Gastrocnemius medialis (tissue), 4 donors: ENCODE measurements around the gene CCDC187. TPM values are rescaled to one million over a fixed set of nuclear protein-coding genes. Genes with fewer than 3 reads are reported as not detected.

Experiments
- ATAC-seq, 2 donors: fragments of 150-250 bp; one replicate each; pipeline ENCODE4 v1.9.1; 2016
- DNase-seq, 2 donors: peaks; one replicate each; pipeline ENCODE4 v3.0.0-alpha.2; 2019
- H3K27ac ChIP-seq, 4 donors: fragments of 200-600 bp; sonication (generic); 1 replicate in 1 of 4; 2 replicates in 3 of 4; pipeline ENCODE4 v1.5.1; 2016 to 2018; ENCODE audit warnings: mild to moderate bottlenecking in 2 of 4, moderate library complexity in 1 of 4
- H3K27me3 ChIP-seq, 3 donors: fragments of 200-600 bp; sonication (generic) in 2 of 3; 1 replicate in 1 of 3; 2 replicates in 2 of 3; pipeline versions ENCODE4 v1.5.1 to v1.6.0; 2016 to 2019; ENCODE audit warnings: mild to moderate bottlenecking in 1 of 3, moderate library complexity in 1 of 3
- H3K36me3 ChIP-seq, 2 donors: fragments of 200-600 bp; sonication (generic) in 1 of 2; one replicate each; pipeline ENCODE4 v1.5.1; 2017 to 2018
- H3K4me1 ChIP-seq, 2 donors: fragments of 200-600 bp; sonication (generic) in 1 of 2; one replicate each; pipeline ENCODE4 v1.5.1; 2016 to 2017; ENCODE audit warnings: mild to moderate bottlenecking in 2 of 2
- H3K4me3 ChIP-seq, 4 donors: fragments of 200-600 bp; sonication (generic) in 3 of 4; 1 replicate in 1 of 4; 2 replicates in 3 of 4; pipeline ENCODE4 v1.5.1; 2016 to 2019; ENCODE audit warnings: mild to moderate bottlenecking in 2 of 4
- H3K9me3 ChIP-seq, 3 donors: fragments of 200-600 bp; sonication (generic) in 2 of 3; 1 replicate in 1 of 3; 2 replicates in 2 of 3; pipeline ENCODE4 v1.5.1; 2016 to 2019
- POLR2A ChIP-seq, 2 donors: fragments of 450-650 bp; IDR thresholded peaks; one replicate each; pipeline ENCODE4 v1.6.1; 2017; ENCODE audit warnings: antibody characterized with exemption in 2 of 2, mild to moderate bottlenecking in 2 of 2, moderate library complexity in 2 of 2
- in situ Hi-C, 4 donors: fragments of 200-750 bp; cut with MboI; loops; one replicate each; pipeline versions ENCODE4 v1.15.0 to v1.8.0; 2017; ENCODE audit warnings: low sequenced_read_pairs in 4 of 4
- intact Hi-C: fragments of 100-400 bp; cut with DNase I; formaldehyde crosslinking; loops from one replicate; pipeline ENCODE4 v1.15.1; 2023; ENCODE audit warnings: low total_unique reads
- total RNA-seq, 4 donors: library from RNA; depleted of rRNA; stranded (reverse); fragments of >200 nt; gene quantifications; one replicate each; pipeline versions ENCODE4 v1.1.0 to v1.2.3, GENCODE V29; 2016
- TF ChIP-seq, protein P1 (sequence below), 5 experiments: fragments of 450-650 bp in 3 of 5; fragments of 200-600 bp in 2 of 5; sonication (generic) in 2 of 5; IDR thresholded peaks in 4 of 5; conservative IDR thresholded peaks in 1 of 5; 1 replicate in 4 of 5; 2 replicates in 1 of 5; pipeline ENCODE4 v1.5.1; 2016 to 2019; ENCODE audit warnings: antibody characterized with exemption in 5 of 5, mild to moderate bottlenecking in 3 of 5, moderate library complexity in 3 of 5

The CCDC187 gene
- total RNA-seq, 4 donors from 2014 or later, result not detected

DNA sequence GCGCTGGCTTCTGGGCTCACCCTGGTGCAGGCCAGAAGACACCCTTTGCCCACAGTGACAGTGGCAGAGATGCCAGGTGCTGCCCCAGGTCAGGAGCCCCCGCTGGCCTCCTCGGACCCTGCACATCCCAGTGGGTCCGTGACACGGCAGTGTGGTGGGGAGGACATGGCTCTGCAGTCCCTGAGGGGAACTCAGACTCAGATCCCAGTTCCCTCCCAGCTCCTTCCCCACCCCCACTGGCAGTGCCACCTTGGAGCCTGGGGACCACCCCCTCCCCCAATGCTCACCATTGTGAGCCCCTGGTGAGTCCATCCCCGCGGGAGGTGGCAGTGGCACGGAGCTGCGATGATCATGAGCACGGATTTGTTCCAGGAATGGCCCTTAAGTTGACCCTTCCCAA, 562 bp upstream of the CCDC187 start:
- Histone ChIP-seq H3K4me1 (no peaks in the 10 kb centered on the region), H3K27ac (no peak overlapping the region), H3K27me3 (peaks cover 23 to 27% (median 24%) of the 10 kb centered on the region in 3 donors), H3K9me3 (no peaks in the 10 kb centered on the region), H3K4me3 (no peak overlapping the region), H3K36me3 (no peaks in the 10 kb centered on the region)
- intact Hi-C loops, result no loop called here
- TF ChIP-seq, protein P1, sequence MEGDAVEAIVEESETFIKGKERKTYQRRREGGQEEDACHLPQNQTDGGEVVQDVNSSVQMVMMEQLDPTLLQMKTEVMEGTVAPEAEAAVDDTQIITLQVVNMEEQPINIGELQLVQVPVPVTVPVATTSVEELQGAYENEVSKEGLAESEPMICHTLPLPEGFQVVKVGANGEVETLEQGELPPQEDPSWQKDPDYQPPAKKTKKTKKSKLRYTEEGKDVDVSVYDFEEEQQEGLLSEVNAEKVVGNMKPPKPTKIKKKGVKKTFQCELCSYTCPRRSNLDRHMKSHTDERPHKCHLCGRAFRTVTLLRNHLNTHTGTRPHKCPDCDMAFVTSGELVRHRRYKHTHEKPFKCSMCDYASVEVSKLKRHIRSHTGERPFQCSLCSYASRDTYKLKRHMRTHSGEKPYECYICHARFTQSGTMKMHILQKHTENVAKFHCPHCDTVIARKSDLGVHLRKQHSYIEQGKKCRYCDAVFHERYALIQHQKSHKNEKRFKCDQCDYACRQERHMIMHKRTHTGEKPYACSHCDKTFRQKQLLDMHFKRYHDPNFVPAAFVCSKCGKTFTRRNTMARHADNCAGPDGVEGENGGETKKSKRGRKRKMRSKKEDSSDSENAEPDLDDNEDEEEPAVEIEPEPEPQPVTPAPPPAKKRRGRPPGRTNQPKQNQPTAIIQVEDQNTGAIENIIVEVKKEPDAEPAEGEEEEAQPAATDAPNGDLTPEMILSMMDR (IDR thresholded peaks at IDR 0.05 in 4 of 5, conservative IDR thresholded peaks at IDR 0.05 in 1 of 5), result no peak
- TF ChIP-seq POLR2A (IDR thresholded peaks at IDR 0.05), result no peak
- DNase-seq, result no peak
- ATAC-seq, result no peak
- in situ Hi-C loops, result no loop called here

DNA sequence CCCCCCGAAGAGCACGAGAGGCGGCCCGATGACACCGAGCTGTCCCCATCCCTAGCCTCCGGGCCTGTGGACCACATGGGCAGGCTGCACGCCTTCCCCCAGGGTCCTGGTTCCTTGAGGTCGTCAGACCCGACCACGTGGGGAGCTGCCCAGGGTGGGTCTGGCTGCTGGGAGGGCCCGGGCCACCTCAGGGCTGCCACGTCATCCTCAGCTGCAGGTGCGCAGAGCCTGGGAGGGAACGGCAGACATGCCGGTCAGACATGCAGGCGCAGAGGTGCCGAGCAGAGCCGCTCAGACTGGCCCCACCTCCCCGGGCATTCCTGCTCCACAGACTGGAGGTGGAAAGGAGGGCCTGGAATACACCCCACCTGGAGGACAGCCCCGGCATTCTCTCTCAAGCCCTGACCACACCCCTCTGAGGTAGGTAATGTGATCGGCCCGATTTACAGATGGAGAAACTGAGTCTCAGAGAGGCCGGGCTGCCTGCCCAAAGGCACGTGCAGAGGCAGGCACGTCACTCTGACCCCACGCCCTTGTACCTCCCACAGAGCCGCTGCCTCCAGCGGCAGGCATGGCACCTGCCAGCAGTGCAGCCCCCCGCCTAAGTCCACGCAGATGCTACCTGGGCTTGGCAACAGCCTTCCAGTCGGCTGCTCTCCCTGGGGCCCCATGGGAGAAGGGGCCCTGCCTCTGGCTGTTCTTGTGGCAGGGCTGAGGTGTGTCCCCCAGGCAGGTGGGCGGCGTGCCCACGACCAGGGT, 649 bp downstream of the CCDC187 start:
- ATAC-seq (no peak), DNase-seq (no peak)
- intact Hi-C loops, result no loop called here
- no peaks in the 10 kb centered on the region for H3K36me3 ChIP-seq
- no peak overlapping the region for H3K4me3 ChIP-seq
- H3K27me3 ChIP-seq, result peaks cover 11 to 16% (median 13%) of the 10 kb centered on the region in 3 donors
- no peak overlapping the region for H3K27ac ChIP-seq
- H3K9me3 ChIP-seq, result no peaks in the 10 kb centered on the region
- in situ Hi-C loops, result no loop called here
- no peaks in the 10 kb centered on the region for H3K4me1 ChIP-seq
- no peak for TF ChIP-seq POLR2A (IDR thresholded peaks at IDR 0.05)
- TF ChIP-seq, protein P1 (IDR thresholded peaks at IDR 0.05 in 4 of 5, conservative IDR thresholded peaks at IDR 0.05 in 1 of 5), result no peak

DNA sequence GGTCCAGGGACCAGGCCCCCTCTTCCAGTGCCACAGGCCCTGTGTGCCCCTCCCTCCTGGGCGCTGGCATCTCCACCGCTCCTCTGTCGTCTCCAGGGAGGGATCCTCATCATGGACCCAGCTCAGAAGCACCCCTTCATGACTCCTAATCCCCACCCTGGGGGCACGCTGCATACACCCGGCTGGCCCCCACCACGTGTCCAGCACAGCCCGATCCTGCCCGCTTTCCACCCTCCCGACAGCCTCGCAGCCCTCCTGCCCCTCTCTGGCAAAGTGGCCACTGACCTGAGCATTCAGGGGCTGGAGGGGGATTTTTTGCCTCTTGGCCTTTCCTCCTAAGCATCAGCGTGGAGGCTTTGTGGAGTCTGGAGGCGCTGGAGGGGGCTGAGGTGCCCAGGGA, 1.4 kb downstream of the CCDC187 start:
- in situ Hi-C loops, result no loop called here
- peaks cover 3 to 13% (median 10%) of the 10 kb centered on the region in 3 donors for H3K27me3 ChIP-seq
- TF ChIP-seq, protein P1 (IDR thresholded peaks at IDR 0.05 in 4 of 5, conservative IDR thresholded peaks at IDR 0.05 in 1 of 5), result no peak
- no peak for TF ChIP-seq POLR2A (IDR thresholded peaks at IDR 0.05)
- H3K36me3 ChIP-seq, result no peaks in the 10 kb centered on the region
- H3K9me3 ChIP-seq, result no peaks in the 10 kb centered on the region
- no peak for ATAC-seq
- H3K4me1 ChIP-seq, result no peaks in the 10 kb centered on the region
- H3K27ac ChIP-seq, result no peak overlapping the region
- no peak overlapping the region for H3K4me3 ChIP-seq
- intact Hi-C loops, result no loop called here
- DNase-seq, result no peak

DNA sequence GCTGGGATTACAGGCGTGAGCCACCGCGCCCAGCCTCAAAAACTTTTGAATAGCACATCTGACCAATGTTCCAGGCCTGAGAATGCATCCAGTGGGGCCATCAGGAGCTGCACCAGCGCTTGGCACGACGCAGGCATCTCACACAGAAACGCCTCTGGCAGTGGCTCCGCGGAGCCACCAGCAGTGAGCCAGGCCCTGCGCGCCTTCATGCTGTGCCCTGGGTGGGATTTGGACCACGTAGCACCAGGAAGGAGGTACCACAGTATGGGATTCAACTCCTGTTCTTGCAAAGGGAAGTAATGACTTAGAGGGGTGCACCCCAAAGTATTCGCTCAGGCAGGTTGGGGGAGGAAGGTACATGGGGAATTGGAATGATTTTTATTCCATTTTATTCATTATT, 3.0 kb downstream of the CCDC187 start:
- TF ChIP-seq, protein P1 (IDR thresholded peaks at IDR 0.05 in 4 of 5, conservative IDR thresholded peaks at IDR 0.05 in 1 of 5), result no peak
- TF ChIP-seq POLR2A (IDR thresholded peaks at IDR 0.05), result no peak
- Histone ChIP-seq H3K4me1 (no peaks in the 10 kb centered on the region), H3K36me3 (no peaks in the 10 kb centered on the region), H3K9me3 (no peaks in the 10 kb centered on the region), H3K4me3 (no peak overlapping the region), H3K27ac (no peak overlapping the region), H3K27me3 (peaks cover 4 to 22% (median 9%) of the 10 kb centered on the region in 3 donors)
- ATAC-seq (no peak), DNase-seq (no peak)
- in situ Hi-C loops (no loop called here), intact Hi-C loops (no loop called here)
